ENCODE measurements around the gene TMEM184B. TPM values are rescaled to one million over a fixed set of nuclear protein-coding genes. Genes with fewer than 3 reads are reported as not detected.

TMEM184B gene
- total RNA-seq, 1 experiment from 2014 or later = 192 TPM

GRCh38 chr22:38192475-38192863 lies 80.3 kb downstream of the TMEM184B start:
- no peak overlapping the region for H3K4me2 ChIP-seq
- H3K36me3 ChIP-seq (ENCODE audit: low read depth) = no peaks in the 10 kb centered on the region
- no peak overlapping the region for H3K27ac ChIP-seq
- H3K27me3 ChIP-seq (ENCODE audit: insufficient read depth, low read depth) = no peaks in the 10 kb centered on the region
- ChIA-PET POLR2A (ENCODE audit: unreplicated experiment) (no interaction called here), CTCF (interaction anchor here (0.5 kb wide), 1 partner anchor 46 kb away, joined by 3 read pairs; no protein-coding TSS in a partner anchor)
- H3K4me3 ChIP-seq = no peak overlapping the region
- DNase-seq = no peak
- H3K4me1 ChIP-seq (replicated peaks; ENCODE audit: insufficient read depth) = peaks cover 35% of the 10 kb centered on the region
- TF ChIP-seq EZH2 (IDR thresholded peaks at IDR 0.05; ENCODE audit: low read depth) = no peak
- TF ChIP-seq CTCF (conservative IDR thresholded peaks at IDR 0.05) = no peak
- no peaks in the 10 kb centered on the region for H3K9me2 ChIP-seq (ENCODE audit: insufficient read depth)
- H3K9me3 ChIP-seq (ENCODE audit: insufficient read depth, low read depth) = no peaks in the 10 kb centered on the region
- H4K20me1 ChIP-seq (ENCODE audit: insufficient read depth) = no peaks in the 10 kb centered on the region
- H3F3A ChIP-seq (ENCODE audit: insufficient read depth, low read depth) = peaks cover 19% of the 10 kb centered on the region
- intact Hi-C loops (cut with micrococcal nuclease; ENCODE audit: unreplicated experiment) = no loop called here
- H3K79me2 ChIP-seq (ENCODE audit: low read depth) = no peaks in the 10 kb centered on the region
- BruUV-seq (replicated peaks) = no TSS peak
- no peak overlapping the region for H2AFZ ChIP-seq

GRCh38 chr22:38191731-38192474 lies 80.9 kb downstream of the TMEM184B start:
- H3K27me3 ChIP-seq (ENCODE audit: insufficient read depth, low read depth) = no peaks in the 10 kb centered on the region
- no peak for DNase-seq
- no peaks in the 10 kb centered on the region for H3K9me2 ChIP-seq (ENCODE audit: insufficient read depth)
- intact Hi-C loops (cut with micrococcal nuclease; ENCODE audit: unreplicated experiment) = no loop called here
- no peak overlapping the region for H3K27ac ChIP-seq
- H3K4me3 ChIP-seq = no peak overlapping the region
- no peaks in the 10 kb centered on the region for H3K79me2 ChIP-seq (ENCODE audit: low read depth)
- BruUV-seq (replicated peaks) = no TSS peak
- TF ChIP-seq EZH2 (IDR thresholded peaks at IDR 0.05; ENCODE audit: low read depth) (no peak), CTCF (conservative IDR thresholded peaks at IDR 0.05) (no peak)
- POLR2A ChIA-PET (ENCODE audit: unreplicated experiment) = no interaction called here
- H3K4me1 ChIP-seq (replicated peaks; ENCODE audit: insufficient read depth) = peaks cover 41% of the 10 kb centered on the region
- H2AFZ ChIP-seq = no peak overlapping the region
- H3K9me3 ChIP-seq (ENCODE audit: insufficient read depth, low read depth) = no peaks in the 10 kb centered on the region
- no peaks in the 10 kb centered on the region for H4K20me1 ChIP-seq (ENCODE audit: insufficient read depth)
- no peaks in the 10 kb centered on the region for H3K36me3 ChIP-seq (ENCODE audit: low read depth)
- 0 out of 2 replicates have a peak overlapping the region, but pooled peaks have one; percentile 2 for H3K4me2 ChIP-seq
- H3F3A ChIP-seq (ENCODE audit: insufficient read depth, low read depth) = peaks cover 25% of the 10 kb centered on the region
- CTCF ChIA-PET = no interaction called here

GRCh38 chr22:38191055-38191454 lies 81.8 kb downstream of the TMEM184B start:
- Histone ChIP-seq H3K9me3 (ENCODE audit: insufficient read depth, low read depth) (no peaks in the 10 kb centered on the region), H3K36me3 (ENCODE audit: low read depth) (no peaks in the 10 kb centered on the region), H4K20me1 (ENCODE audit: insufficient read depth) (no peaks in the 10 kb centered on the region), H3K27ac (no peak overlapping the region), H2AFZ (no peak overlapping the region), H3K4me1 (replicated peaks; ENCODE audit: insufficient read depth) (peaks cover 45% of the 10 kb centered on the region), H3K27me3 (ENCODE audit: insufficient read depth, low read depth) (no peaks in the 10 kb centered on the region), H3F3A (ENCODE audit: insufficient read depth, low read depth) (peaks cover 31% of the 10 kb centered on the region), H3K4me2 (no peak overlapping the region), H3K9me2 (ENCODE audit: insufficient read depth) (no peaks in the 10 kb centered on the region), H3K4me3 (no peak overlapping the region), H3K79me2 (ENCODE audit: low read depth) (no peaks in the 10 kb centered on the region)
- intact Hi-C loops (cut with micrococcal nuclease; ENCODE audit: unreplicated experiment) = no loop called here
- BruUV-seq (replicated peaks) = no TSS peak
- no peak for DNase-seq
- CTCF ChIA-PET = no interaction called here
- no peak for TF ChIP-seq CTCF (conservative IDR thresholded peaks at IDR 0.05)
- TF ChIP-seq EZH2 (IDR thresholded peaks at IDR 0.05; ENCODE audit: low read depth) = no peak
- POLR2A ChIA-PET (ENCODE audit: unreplicated experiment) = no interaction called here

Data from PC-9 (cell line).